NCI-H2107 treated with DMSO at 0.1 percent for 48 hours (cell line): ENCODE data around the gene ABI1.
"Not testable (repeated sequence)": the region's sequence is repeated elsewhere in the genome, so short reads cannot be mapped to it uniquely, and the experiment has no call there.

Source experiments
- DNase-seq: peaks from one replicate; lab custom pipeline; 2025; ENCODE audit not compliant: unreplicated experiment; lab: John Stamatoyannopoulos, UW

The ABI1 gene

DNA sequence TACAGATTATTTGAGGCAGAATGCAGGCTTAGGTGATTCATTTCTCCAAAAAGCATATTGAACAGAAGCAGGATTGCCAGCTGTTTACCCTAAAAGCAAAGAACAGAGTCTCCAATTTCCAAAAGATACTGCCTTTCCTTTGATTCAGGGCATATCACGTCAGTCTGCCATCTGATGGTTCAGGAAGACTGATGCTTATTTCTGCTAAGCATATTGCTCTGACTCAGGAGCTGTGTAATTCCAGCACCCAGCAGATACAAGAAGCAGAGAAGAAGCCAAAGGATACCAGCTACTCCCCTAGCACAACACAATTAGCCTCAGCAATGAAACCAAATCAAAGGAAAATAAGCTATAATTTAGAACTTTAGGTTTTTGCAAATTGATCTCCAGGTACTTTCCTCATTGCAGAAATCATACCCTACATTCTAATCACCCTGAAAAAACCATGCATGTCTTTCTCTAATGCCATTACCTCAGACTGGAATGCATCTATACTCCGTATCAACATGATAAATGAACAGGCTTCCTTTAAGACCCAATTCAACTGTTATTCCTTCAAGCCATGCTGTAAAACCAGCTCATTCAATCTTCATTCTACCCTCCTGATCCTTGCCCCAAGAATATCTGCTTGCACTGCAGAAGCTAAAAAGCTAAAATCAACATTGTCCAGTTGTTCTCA lies 55.1 kb downstream of the ABI1 start:
- no peak for DNase-seq

DNA sequence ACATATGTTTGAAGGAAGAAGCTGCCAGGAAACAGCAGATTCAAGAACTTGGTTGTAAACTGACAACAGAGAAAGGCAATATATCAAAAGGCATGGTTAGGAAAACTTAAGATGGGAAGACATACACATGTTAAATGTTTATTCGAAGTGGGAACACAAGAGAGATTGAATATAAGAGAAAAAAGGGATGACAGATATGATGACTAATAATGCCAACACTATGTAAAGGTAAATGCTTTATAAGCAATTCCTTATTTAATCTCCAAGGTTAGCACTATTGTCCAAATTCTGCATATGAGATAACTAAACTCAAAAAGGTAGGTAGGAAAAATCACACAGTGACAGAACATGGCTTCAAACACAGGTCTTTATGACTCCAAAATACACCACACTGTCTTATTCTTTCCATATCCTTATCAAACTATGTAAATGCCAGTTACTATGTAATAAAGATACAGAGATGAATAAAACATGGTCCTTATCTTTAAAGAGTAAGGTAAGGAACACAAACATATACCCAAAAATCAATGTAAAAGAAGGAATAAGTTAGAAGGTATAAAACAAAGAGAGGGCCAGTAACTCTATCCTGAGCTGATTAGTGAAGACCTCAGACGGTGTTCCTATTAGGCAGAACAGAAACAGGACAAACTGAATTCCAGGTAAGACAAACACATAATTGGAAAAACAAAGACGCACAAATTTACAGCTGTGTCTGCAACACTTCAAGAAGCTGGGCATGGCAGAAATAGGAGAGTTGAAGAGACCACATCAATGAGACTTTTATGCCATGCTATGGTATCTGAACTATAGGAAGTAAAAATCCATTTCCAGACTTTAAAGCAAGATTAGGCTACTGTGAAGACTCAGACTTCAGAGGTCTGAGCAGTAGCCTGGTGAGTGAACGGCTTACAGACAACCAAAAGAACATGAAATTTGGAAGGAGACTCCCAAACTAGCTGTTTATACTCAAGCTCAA lies 56.1 kb downstream of the ABI1 start:
- DNase-seq: no peak

DNA sequence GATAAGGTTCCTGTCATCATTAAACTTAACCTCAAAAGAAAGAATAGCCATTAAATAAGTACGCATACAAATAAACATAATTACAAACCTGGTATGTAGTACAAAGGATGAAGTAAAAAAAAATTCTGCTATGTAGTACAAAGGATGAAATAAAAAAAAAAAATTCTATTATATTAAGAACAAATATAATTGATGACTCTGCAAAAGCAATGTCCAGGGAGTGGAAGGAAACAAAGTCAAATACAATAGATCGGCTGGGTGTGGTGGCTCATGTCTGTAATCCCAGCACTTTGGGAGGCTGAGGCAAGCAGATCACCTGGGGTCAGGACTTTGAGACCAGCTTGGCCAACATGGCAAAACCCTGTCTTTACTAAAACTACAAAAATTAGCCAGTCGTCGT lies 56.9 kb downstream of the ABI1 start:
- no peak for DNase-seq

DNA sequence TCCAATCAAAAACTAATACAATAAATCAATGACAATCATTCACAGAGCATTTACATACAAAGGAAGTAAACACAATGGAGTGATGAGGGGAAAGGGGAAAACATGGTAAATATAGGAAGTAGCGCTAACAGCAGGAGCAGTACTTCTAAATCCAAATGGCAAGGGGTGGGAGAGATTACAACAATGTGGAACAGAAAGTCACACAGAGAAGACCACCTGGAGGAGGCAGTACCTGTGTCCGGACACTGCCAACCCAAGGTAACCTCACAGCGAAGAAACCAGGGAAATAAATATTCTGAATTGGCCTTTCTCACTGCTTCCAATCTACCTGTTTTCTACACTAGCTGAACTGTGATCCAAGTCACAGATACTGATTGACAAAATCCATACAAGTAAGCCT lies 58.2 kb downstream of the ABI1 start:
- DNase-seq: no peak

DNA sequence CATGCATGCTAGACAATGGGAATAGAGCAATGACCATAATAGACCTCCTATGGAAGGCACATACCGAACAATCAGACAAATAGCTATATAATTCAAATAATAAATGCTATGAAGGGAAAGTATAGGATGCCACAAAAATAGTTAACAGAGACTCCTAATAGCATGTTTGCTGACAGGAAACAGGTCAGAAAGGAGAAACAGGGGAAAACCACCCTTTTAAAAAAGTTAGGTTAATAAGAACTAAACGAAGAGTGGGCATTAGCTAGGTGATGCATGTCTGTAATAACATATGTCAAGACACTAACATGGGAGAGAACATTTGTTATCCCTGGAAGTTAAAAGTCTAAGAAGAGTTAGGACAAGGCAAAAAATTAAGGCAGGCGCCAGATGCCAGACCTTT lies 58.9 kb downstream of the ABI1 start:
- no peak for DNase-seq

DNA sequence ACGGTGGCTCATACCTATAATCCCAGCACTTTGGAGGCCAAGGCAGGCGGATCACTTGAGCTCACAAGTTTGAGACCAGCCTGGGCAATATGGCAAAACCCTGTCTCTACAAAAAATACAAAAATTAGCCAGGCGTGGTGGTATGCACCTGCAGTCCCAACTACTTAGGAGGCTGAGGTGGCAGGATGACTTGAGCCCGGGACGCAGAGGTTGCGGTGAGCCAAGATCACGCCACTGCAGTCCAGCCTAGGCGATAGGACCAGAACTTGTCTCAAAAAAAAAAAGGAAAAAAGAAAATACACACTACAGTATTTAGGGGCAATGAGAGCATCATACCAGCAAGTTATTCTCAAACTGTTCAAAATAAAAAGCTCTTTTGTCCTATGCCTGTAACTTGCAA lies 59.5 kb downstream of the ABI1 start:
- no peak for DNase-seq

DNA sequence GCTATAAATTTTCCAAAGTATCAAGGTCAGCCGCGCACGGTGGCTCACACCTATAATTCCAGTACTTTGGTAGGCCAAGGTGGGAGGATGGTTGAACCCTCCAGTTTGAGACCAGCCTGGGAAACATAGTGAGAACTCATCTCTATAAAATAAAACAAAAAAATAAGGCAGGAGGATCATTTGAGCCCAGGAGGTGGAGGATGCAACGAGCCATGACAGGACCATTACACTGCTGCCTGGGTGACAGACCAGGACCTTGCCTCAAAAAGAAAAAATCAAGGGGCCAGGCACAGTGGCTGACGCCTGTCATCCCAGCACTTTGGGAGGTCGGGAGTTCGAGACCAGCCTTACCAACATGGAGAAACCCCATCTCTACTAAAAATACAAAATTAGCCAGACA lies 60.3 kb downstream of the ABI1 start:
- DNase-seq: no peak

DNA sequence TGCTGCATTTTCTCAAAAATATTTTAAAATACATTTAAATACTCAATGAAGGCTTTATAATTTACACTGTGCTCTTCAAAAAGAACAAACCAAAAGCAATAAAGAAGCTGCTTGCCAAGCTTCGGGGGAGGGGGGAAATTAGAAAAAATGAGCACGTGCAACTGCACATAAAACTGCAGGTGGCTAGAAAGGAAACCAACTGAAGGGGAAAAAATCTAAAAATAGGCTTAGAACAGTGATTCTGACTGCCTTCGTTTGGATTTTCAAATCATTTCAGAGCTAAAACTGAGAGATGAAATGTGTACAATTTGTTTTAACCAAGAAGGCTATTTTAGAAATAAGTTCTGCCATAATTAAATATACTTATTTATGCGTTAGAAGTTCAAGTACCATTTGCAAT lies 61.4 kb downstream of the ABI1 start:
- no peak for DNase-seq

DNA sequence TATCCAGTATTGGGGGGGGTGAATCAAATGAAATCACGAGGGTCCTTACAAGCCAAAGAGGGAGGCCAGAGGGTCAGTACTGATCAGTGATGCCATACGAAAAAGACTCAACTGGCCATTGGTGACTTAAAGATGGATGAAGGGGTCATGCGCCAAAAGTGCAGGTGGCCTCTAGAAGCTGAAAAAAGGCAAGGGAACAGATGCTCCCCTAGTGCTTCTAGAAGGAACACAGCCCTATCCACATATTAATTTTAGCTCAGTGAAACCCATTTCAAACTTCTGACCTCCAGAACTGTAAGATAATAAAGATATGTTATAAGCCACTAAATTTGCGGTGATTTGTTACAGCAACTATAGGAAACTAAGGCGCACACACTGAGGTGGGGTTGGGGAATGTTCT lies 62.5 kb downstream of the ABI1 start:
- no peak for DNase-seq

DNA sequence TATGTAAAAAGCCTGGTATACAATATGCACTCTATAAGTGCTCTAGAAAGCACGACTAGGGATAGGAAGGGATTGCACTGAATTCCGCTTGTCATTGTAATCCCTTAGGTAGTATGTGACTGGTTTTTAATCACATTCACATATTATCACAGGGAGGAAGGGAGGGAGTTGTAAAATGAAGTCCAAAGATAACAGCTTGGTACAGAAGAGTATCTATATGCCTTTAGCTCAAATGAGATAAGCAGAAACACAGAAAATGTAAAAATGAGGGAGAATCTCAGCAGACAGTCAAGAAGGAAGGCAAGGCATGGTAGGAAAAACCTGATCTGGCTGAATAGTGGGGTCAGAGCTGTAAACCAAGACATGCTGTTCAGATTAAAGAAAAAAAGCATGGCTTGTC lies 63.4 kb downstream of the ABI1 start:
- no peak for DNase-seq

DNA sequence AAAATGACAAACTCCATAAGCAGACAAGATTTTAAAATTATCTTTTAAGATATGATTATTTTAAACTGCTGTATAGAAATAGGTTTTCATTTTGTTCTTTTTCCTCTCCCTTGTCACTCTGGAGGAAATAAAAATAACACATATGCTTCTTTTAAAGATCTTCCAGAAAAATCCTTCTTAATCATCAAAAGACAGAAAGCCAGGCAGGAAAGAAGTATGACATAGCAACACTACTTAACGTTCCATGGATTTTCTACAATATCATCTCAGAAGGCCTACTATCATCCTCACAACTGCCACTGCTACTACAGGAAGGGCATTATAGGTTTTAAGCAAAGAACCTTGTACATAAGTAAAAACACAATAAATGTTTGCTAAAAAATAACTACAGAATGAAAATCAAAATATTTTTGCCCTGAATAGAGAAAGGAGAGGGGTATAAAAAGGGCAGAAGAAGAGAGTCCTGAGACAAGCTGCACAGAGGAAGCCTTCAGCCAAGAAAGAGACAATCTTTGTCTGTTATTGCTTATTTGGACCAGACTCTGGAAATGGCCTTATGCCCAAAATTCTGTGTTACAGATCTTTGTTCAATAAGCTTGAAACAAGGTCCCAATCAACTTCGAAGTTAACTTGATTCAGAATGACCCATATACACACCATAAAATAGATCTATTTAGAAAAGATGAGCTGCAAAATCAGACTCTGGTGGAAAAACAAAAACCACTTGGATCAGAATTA lies 67.8 kb downstream of the ABI1 start:
- DNase-seq: no peak

DNA sequence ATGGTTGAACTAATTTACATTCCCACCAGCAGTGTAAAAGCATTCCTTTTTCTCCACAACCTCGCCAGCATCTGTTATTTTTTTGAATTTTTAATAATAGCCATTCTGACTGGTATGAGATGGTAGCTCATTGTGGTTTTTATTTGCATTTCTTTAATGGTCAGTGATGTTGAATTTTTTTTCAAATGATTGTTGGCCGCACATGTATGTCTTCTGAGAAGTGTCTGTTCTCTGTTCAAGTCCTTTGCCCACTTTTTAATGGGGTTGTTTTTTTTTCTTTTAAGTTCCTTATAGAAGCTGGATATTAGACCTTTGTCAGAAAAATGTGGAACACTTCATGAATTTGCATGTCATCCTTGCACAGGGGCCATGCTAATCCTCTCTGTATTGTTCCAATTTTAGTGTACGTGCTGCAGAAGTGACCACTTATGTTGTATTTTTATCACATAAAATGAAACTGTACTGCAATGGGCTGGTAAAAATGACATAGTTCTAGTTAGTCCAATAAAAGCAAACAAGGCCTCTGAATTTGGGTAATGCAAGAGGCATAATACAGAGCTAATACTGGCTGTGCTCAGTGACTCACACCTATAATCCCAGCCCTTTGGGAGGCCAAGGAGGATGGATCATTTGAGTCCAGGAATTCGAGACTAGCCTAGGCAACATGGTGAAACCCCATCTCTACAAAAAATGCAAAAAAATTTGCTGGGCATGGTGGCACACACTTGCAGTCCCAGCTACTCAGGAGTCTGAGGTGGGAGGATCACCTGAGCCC lies 70.3 kb downstream of the ABI1 start:
- DNase-seq: no peak

DNA sequence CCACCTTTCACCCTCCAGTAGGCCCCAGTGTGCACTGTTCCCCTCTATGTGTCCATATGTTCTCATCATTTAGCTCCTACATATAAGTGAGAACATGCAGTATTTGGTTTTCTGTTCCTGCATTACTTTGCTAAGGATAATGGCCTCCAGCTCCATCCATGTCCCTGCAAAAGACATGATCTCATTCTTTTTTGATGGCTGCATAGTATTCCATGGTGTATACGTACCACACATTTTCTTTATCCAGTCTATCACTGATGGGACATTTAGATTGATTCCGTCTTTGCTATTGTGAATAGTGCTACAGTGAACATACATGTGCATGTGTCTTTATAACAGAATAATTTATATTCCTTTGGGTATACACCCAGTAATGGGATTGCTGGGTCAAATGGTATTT lies 71.0 kb downstream of the ABI1 start:
- DNase-seq: not testable (repeated sequence)

DNA sequence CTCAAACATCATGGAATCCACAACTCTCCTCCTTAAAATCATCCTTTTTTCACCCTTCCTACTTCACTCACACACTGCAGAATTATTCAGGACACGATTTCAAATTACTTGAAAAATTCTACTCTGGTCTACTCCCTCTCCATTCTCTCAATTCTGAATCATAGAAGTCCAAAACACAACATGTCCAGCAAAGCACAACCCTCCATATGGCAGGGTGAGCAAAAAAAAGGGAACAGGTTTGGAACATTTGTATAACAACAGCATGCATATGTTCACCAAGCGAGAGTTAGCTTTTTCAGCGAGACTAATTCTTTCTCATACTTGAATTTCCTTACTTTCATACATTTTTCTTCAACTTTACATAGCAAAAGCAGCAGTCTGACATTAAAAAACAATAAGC lies 73.4 kb downstream of the ABI1 start:
- no peak for DNase-seq

DNA sequence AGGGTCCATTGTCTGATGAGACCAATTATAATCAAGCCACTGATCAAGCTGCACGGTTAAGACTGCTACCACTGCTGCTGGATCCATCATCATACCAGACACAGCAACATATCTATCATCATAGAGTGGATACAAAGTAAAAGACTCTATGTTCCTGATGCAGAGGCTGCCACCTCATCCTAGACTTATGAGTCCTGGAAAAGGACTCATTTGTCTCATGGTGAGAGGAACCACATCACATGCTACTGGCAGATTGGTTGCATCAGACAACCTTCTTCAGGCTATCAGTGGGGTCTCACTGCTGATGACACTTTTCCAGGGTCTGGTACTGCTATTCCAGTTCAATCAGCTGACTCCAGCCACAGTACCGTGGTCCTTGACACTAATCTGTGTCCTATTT lies 79.0 kb downstream of the ABI1 start:
- DNase-seq: no peak

DNA sequence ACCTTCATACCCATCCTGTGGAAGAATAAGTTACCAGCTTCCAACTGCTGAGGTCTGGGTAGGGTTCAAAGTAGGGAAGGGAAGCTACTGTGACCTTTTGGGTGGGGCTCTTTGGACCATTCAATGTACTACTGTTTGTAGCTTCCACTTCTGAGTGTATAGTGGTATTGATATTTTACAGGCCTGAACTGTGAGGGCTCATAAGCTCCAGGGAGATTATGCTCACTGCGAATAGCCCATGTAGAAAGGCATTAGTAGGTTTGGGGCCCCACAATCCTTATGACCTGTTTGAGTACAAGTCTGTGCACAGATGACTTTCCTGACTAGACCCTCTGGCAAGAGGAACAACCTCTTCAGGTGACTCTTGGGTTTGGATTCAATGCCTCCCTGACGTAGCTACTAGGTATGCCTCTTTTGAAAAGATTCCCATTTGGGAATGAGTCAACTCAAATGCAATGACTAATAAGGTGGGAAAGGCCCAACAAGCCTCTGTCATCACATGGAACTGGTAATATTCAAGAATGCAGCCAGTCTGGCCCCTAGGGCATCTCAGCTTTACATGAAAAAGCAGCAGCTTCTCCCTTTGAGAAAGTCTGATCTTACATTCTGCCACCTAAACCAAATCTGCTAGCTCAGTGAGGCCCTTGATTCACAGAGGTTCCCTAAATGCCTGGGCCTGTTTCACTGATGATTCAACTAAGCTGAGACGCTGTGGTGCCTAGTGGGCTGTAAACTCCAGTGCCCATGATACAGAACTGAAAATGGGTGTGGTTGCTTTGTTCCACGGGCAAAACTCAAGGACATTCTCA lies 79.8 kb downstream of the ABI1 start:
- DNase-seq: no peak

DNA sequence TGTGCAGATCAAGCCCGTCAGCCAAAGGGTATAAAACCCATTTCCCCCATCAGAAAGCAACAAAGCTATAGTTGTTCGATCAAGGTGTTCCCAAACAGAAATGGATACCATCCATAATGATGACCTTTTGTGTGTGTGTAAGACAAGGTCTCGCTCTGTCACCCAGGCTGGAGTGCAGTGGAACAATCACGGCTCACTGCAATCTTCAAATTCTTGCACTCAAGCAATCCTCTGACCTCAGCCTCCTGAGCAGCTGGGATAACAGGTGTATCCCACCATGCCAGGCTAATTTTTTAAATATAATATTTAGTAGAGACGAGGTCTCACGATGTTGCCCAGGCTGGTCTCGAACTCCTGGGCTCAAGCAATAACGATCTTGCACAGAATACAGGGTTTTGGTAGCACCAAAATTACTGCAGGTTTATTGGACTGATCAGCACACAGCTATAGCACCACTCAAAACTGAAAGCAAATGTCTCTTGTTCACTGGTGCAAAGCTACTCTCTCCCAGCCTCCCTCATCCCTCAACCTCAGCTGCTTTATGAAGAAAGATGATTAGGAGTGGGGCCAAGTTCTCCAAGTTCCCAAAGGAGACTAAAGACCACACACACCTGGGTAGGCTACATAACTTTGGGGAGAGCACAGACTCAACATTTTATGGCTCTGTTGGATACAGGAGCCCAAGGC lies 80.5 kb downstream of the ABI1 start:
- DNase-seq: no peak

DNA sequence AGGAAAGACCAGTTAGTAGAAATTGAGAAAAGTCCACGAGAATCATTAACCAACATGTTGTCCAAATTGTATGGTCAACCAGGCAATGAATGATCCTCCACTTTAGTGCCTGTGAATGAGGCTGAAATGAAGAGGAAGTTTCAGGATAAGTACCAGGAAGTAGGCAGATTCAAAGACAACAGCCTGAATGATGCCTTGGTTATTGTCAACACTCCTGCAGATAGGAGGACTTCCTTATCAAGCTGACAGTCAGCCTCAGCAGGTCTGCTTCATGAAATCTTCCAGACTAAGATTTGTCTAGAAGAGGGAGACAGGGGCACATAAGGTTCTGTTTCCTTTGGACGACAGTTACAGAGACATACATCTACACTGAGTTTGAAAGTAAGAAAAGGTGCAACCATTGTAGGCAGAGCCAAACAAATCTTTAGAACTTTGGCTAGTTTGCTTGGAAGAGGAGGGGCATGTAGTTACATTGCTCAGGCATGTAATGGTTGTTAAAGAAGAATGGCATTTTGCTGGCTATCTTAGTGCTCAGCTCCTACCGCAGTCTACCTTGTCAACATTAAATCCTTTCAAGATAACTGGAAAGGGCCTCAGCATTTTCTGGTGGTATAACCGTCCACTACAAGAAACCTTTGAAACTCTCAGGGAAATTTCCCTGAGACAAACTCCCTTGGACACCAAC lies 81.4 kb downstream of the ABI1 start:
- no peak for DNase-seq

DNA sequence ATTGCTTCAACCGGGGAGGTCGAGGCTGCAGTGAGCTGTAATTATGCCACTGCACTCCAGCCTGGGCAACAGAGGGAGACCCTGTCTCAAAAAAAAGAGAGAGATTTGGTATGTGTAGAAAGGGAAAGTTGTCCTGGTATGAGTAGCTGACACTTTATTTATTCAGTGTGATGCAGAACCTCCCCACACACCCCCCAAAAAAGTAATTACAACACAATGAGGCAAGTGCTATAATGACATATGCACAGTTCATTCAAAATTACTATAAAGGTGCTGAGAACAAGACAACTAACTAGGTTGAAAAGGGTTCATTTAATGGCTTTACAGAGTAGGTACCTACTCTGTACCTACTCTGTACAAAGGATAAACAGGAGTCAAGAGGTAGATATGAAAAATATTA lies 83.1 kb downstream of the ABI1 start:
- DNase-seq: no peak
